Measurements from ENCODE around the gene PDK2. TPM values are rescaled to one million over a fixed set of nuclear protein-coding genes. Genes with fewer than 3 reads are reported as not detected.

PDK2 gene
- total RNA-seq, 6 experiments from 2014 or later = 26.6 to 35.6 (median 29.6) TPM

GRCh38 chr17:50063561-50064252 lies 31.4 kb upstream of the PDK2 start:
- Mint-ChIP-seq H3K4me1 (ENCODE audit: low read depth) (peaks cover 82% of the 10 kb centered on the region), H3K4me3 (peak overlapping the region; percentile 79), H3K36me3 (ENCODE audit: low read depth) (peaks cover 31% of the 10 kb centered on the region), H3K27me3 (ENCODE audit: insufficient read depth) (peaks cover 3% of the 10 kb centered on the region), H3K27ac (peak overlapping the region; percentile 99), H3K9me3 (no peaks in the 10 kb centered on the region)
- DNase-seq = peak; percentile 36
- TF ChIP-seq CTCF (IDR thresholded peaks at IDR 0.05) = no peak

DNA sequence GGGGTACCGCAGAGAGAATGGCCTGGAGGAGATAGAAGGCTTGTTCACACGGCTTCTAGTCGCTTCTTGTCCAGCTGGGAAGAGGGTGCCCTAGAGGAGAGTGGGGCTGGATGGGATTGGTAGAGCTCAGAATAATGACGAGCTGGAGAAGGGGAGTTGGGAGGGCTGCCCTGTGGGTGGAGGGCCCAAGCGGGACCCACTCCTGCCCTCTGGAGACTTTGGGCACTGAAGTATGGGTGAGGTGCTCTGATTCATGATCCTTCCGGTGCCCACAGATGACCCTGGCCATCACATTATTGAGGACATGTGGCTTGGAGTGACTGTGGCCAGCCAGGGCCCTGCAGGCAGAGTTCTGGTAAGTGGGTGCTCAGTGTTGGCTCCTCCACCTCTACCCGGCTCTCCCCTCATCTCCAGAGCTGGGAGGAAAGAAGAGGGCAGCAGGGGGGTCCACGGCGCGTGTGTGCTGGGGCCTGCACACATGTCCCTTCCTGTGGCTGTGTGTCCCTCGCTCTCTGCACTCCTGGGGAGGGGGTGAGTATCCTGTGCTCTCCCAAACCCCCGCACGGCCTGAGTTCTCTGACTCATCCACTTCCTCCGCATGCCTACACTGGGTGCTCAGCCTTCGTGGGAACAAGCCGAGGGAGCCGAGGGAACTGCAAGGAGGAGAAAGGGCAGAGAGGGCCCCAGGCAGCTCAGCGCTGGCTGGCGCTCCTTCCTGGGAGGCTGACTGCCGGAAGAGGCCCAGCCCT lies 30.7 kb upstream of the PDK2 start:
- Mint-ChIP-seq H3K36me3 (ENCODE audit: low read depth) (peaks cover 29% of the 10 kb centered on the region), H3K9me3 (no peaks in the 10 kb centered on the region), H3K4me1 (ENCODE audit: low read depth) (peaks cover 74% of the 10 kb centered on the region), H3K4me3 (peak overlapping the region; percentile 79), H3K27ac (peak overlapping the region; percentile 99), H3K27me3 (ENCODE audit: insufficient read depth) (peaks cover 3% of the 10 kb centered on the region)
- DNase-seq = peak; percentile 97
- peak; percentile 9; the same call in 1 of the 2 replicates for TF ChIP-seq CTCF (IDR thresholded peaks at IDR 0.05)

DNA sequence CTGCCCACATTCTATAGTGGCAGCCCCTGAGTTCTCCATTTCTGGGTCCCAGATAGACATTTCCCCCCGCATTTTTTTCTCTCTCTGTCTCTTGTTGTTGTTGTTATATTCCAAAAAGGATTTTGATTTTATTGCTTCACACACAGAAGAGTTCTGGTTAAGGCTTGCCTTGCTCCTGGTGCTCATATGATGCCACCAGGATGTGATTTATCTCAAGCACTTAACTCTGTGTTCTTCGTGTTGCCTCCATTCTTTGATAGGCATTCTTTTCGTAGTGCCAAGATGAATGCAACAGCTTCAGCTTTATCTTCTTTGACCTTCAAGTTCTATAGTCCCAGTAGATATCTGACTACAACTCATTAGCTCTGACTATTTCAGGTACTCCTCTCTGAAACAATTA lies 30.1 kb upstream of the PDK2 start:
- Mint-ChIP-seq H3K27me3 (ENCODE audit: insufficient read depth) (peaks cover 3% of the 10 kb centered on the region), H3K9me3 (no peaks in the 10 kb centered on the region), H3K4me1 (ENCODE audit: low read depth) (peaks cover 73% of the 10 kb centered on the region), H3K36me3 (ENCODE audit: low read depth) (peaks cover 34% of the 10 kb centered on the region), H3K4me3 (peak overlapping the region; percentile 79), H3K27ac (peak overlapping the region; percentile 99)
- no peak for DNase-seq
- TF ChIP-seq CTCF (IDR thresholded peaks at IDR 0.05) = no peak

- TF ChIP-seq CTCF (IDR thresholded peaks at IDR 0.05) = no peak
- no peak for DNase-seq
- Mint-ChIP-seq H3K36me3 (ENCODE audit: low read depth) (peaks cover 40% of the 10 kb centered on the region), H3K9me3 (no peaks in the 10 kb centered on the region), H3K4me1 (ENCODE audit: low read depth) (peaks cover 65% of the 10 kb centered on the region), H3K4me3 (no peak overlapping the region), H3K27ac (peak overlapping the region; percentile 99), H3K27me3 (ENCODE audit: insufficient read depth) (peaks cover 7% of the 10 kb centered on the region)
These were observed 28.2 kb upstream of the PDK2 start for GRCh38 chr17:50066995-50067394.

- Mint-ChIP-seq H3K4me3 (no peak overlapping the region), H3K4me1 (ENCODE audit: low read depth) (peaks cover 63% of the 10 kb centered on the region), H3K27me3 (ENCODE audit: insufficient read depth) (peaks cover 8% of the 10 kb centered on the region), H3K36me3 (ENCODE audit: low read depth) (peaks cover 49% of the 10 kb centered on the region), H3K9me3 (no peaks in the 10 kb centered on the region), H3K27ac (peak overlapping the region; percentile 99)
- no peak for TF ChIP-seq CTCF (IDR thresholded peaks at IDR 0.05)
- DNase-seq = no peak
These were observed 27.2 kb upstream of the PDK2 start for GRCh38 chr17:50067996-50068395.
